ENCODE measurements around the gene ADIRF.
"Not testable (repeated sequence)": the region's sequence is repeated elsewhere in the genome, so short reads cannot be mapped to it uniquely, and the experiment has no call there.

Gene ADIRF

GRCh38 chr10:86968271-86968993, at the start of gene ADIRF:
Gene ADIRF, plus strand, starts transcription at chr10:86968482. Its CDS starts 63 bp downstream, at chr10:86968545.
- FAIRE-seq: no peak

GRCh38 chr10:86922553-86922961, 45.7 kb upstream of the ADIRF start:
- FAIRE-seq: no peak

- no peak for FAIRE-seq
These were observed 38.6 kb upstream of the ADIRF start for GRCh38 chr10:86929468-86930380.

- FAIRE-seq: no peak
These were observed 36.4 kb upstream of the ADIRF start for GRCh38 chr10:86931872-86932271.

- no peak for FAIRE-seq
These were observed 35.6 kb upstream of the ADIRF start for GRCh38 chr10:86932674-86933073.

- FAIRE-seq: not testable (repeated sequence)
These were observed 34.0 kb upstream of the ADIRF start for GRCh38 chr10:86934162-86934711.

GRCh38 chr10:86936661-86937501, 31.4 kb upstream of the ADIRF start:
- FAIRE-seq: no peak

- FAIRE-seq: no peak
These were observed 30.7 kb upstream of the ADIRF start for GRCh38 chr10:86937502-86938154.

- FAIRE-seq: no peak
These were observed 30.0 kb upstream of the ADIRF start for GRCh38 chr10:86938260-86938659.

GRCh38 chr10:86940076-86940475, 28.2 kb upstream of the ADIRF start:
- FAIRE-seq: not testable (repeated sequence)

- FAIRE-seq: no peak
These were observed 27.6 kb upstream of the ADIRF start for GRCh38 chr10:86940677-86941076.

- no peak for FAIRE-seq
These were observed 26.9 kb upstream of the ADIRF start for GRCh38 chr10:86941426-86941825.

GRCh38 chr10:86941991-86942421, 26.3 kb upstream of the ADIRF start:
- FAIRE-seq: no peak

GRCh38 chr10:86942441-86943315, 25.6 kb upstream of the ADIRF start:
- FAIRE-seq: no peak

GRCh38 chr10:86943316-86944030, 24.8 kb upstream of the ADIRF start:
- no peak for FAIRE-seq

- FAIRE-seq: no peak
These were observed 24.3 kb upstream of the ADIRF start for GRCh38 chr10:86944031-86944419.

- FAIRE-seq: no peak
These were observed 23.8 kb upstream of the ADIRF start for GRCh38 chr10:86944471-86944870.

- FAIRE-seq: no peak
These were observed 23.4 kb upstream of the ADIRF start for GRCh38 chr10:86944907-86945306.

- FAIRE-seq: no peak
These were observed 22.7 kb upstream of the ADIRF start for GRCh38 chr10:86945361-86946212.

Measured in endometrium (tissue), 2 donors.